NCI-H460 (cell line): Measurements from ENCODE around the gene ANO10. TPM values are rescaled to one million over a fixed set of nuclear protein-coding genes. Genes with fewer than 3 reads are reported as not detected.
"Not testable (repeated sequence)": the region's sequence is repeated elsewhere in the genome, so short reads cannot be mapped to it uniquely, and the experiment has no call there.

Experiments used
- DNase-seq: peaks from one replicate; pipeline ENCODE4 v3.0.0-alpha.2; 2016; ENCODE audit warnings: low read depth; ENCODE audit errors: extremely low read depth
- total RNA-seq: library from RNA; depleted of rRNA; stranded (reverse); fragments of >200 nt; shearing (Covaris generic); gene quantifications from 2 replicates; pipeline ENCODE4 v1.2.3, GENCODE V29; 2014

ANO10 gene
- total RNA-seq, 1 experiment from 2014 or later, result 11.1 TPM

DNA sequence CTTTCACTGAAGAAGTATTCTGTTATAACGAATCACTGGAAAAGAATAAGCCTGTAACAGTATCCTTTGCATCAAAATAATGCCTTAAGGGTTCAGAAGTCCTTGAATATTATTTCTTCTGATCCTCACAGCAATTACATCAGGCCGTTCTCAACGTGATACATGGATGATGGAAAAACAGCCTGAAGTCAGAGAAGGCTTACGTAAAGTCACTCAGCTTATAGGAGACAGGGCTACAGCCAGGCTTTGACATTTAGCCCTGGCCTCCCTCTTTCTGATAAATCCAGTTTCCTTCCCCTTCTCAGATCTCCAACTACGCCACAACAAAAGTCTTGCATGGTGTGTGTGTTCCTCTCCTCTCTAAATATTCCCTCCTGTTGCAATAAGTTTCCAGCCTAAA lies 131.9 kb downstream of the ANO10 start:
- no peak for DNase-seq

DNA sequence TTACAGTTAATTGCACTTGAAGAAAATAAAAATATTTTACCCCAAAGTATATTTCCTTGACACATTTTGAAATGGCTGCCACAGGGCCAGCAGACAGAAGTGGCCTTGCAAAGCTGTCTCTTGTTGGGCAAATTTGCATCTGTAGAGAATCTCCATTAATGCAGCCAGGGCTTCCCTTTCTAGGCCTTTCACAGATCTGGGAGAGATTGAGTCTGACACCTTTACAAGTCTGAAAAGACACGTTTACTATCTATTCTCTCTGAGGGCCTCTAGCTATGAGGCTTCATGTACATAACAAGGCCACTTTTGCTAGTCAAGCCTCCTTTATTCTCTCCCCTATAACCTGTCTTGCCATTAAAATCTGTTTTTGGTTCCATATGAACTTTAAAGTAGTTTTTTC lies 135.9 kb downstream of the ANO10 start:
- DNase-seq, result no peak

DNA sequence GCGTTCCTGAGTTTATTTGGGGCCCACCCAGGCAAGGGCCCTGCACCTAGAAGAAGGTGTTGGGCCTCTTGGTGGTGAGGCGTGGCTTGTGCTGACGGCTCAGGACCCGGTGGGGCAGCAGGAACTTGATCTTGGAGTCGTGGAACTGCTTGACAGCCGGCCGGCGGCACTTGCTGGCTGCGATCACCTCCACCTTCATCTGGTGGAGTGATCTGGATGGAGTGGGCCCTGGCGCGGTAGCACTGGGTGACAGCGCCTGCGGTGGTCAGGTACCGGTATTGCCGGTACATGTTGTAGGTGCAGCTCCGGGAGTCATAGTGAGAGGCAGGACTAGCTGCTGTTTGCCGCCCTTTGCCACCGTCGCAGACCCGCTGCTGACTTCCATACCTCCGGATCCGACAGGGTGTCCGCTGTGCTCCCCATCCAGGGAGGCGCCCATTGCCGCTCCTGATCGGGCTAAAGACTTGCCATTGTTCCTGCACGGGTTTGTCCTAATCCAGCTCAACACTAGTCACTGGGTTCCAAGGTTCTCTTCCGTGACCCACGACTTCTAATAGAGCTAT lies 136.8 kb downstream of the ANO10 start:
- DNase-seq, result no peak

DNA sequence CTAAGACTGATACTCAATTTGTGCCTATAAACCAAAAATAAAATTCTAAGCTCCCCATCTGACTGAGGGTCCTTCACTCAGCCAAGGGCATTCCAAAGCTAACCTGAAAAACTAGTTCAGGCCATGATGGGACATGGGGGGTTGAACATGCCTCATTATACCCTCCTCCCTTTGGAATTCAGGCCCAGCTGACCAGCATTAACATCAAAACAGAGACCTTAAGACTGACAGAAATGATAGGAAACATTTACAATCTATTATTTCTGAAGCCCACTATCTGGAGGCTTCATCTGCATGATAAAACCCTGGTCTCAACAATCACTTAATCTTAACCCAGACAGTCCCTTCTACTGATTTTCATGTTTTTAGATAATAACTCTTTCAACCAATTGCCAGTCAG lies 140.4 kb downstream of the ANO10 start:
- DNase-seq, result no peak

DNA sequence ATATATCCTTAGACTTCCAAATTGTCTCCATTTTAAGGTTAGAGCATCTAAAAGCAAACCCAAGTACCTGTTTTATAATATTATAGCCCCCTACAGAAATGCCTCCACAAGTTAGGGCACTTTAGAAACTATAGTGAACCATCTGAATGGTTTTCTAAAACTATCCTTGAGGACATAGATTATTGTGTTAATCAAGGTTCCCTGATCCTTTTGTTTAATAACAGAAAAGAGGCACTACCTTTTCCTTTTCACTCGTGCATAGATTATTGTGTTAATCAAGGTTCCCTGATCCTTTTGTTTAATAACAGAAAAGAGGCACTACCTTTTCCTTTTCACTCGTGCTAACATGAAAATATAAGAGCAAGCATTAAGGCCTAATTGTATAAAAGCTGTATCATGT lies 143.0 kb downstream of the ANO10 start:
- DNase-seq, result not testable (repeated sequence)

DNA sequence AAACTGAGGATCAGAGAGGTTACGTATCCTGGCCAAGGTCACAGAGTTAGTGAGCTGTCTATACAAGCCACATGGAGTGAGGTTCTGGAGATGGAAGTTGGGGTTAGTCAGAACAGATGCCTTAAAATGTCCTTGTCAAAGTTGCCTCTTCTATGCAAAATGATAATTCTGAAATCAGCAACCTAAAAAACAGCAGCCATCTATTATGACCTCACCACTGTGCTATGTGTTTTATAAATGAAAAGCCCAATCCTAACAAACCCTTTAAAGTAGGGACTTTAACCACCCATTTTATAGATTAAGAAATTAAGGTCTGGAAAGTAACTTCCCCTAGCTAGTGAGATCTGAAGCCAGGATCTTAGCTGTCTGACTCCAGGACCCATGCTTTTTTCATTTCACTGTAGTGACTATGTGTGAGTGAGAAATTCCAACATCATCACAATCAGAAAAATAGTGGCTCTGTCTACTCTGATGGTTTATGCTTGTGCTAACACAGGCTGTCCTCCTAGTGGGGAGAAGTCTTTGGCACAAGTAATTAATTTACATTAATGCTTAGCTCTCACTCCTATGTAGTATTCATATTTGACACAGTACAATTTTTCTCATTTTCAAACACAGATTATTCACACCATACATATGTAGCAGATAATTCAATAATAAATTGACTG lies 143.6 kb downstream of the ANO10 start:
- no peak for DNase-seq

- no peak for DNase-seq
Measured at GRCh38 chr3:43477600-43477999, 144.2 kb downstream of the ANO10 start.

- no peak for DNase-seq
Measured at GRCh38 chr3:43473737-43474136, 148.1 kb downstream of the ANO10 start.

DNA sequence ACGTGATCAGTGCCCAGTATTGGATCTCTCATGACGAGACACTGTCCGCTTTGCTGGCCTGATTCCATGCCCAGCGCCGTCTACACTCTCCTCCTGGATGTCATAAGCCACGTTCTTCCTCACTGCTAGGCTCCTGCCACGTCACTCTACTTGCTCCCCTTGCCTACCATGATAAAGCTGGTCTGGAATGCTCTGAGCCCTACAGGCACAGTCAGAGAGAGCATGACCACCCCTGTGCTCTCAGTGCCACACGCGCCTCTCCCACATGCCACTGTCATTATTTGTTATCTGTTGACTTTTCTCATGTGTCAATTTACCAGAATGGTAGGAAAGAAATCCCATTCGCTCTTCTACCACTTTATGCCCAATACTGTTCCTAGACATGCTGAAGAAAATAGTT lies 148.6 kb downstream of the ANO10 start:
- DNase-seq, result no peak

GRCh38 chr3:43468133-43468532 lies 153.7 kb downstream of the ANO10 start:
- DNase-seq, result no peak

GRCh38 chr3:43465109-43465508 lies 156.7 kb downstream of the ANO10 start:
- DNase-seq, result no peak

- not testable (repeated sequence) for DNase-seq
Measured at GRCh38 chr3:43462566-43462965, 159.2 kb downstream of the ANO10 start.

GRCh38 chr3:43461345-43461744 lies 160.5 kb downstream of the ANO10 start:
- DNase-seq, result no peak

DNA sequence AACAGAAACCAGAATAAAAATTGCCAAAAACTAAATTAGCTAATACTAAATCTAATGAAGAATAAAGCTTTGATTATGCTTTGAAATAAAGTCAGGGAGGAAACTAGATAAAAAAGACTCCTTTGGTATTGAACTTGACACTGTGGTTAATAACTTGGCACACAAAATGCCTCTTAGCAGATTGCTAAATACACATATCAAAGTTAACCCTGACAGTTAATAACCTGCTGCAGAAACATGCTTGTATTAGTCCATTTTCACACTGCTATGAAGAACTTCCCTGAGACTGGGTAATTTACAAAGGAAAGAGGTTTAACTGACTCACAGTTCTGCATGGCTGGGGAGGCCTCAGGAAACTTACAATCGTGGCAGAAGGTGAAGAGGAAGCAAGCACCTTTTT lies 164.8 kb downstream of the ANO10 start:
- DNase-seq, result not testable (repeated sequence)

GRCh38 chr3:43455233-43455632 lies 166.6 kb downstream of the ANO10 start:
- DNase-seq, result no peak

GRCh38 chr3:43453981-43454380 lies 167.8 kb downstream of the ANO10 start:
- DNase-seq, result no peak

DNA sequence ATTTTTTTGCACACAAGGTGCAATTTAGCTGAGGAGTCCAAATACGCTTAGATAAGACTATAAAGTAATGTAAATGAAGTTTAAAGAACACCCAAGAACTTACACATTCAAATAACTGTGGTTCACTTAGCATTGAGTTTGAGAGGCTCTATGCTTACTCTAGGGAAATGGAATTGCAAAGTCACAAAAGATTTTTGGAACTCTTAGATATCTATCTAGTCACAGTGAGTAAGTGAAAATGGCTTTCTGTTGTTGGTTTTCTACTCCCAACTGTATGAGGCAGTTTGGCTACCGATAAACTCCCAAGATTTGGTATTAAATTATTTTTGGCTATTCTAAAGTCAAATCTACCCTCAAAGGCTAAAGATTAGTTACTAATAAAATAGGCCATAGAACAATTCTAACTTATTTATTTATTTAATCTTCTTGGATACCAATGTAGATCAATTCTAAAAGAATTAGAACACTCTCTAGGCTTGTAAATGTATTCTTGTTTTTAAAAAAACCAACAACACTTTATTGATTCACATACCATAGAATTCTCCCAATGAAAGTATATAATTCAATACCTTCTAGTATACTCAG lies 170.0 kb downstream of the ANO10 start:
- no peak for DNase-seq

GRCh38 chr3:43448098-43448497 lies 173.7 kb downstream of the ANO10 start:
- DNase-seq, result no peak

- no peak for DNase-seq
Measured at GRCh38 chr3:43445820-43446219, 176.0 kb downstream of the ANO10 start.

- no peak for DNase-seq
Measured at GRCh38 chr3:43442872-43443395, 178.9 kb downstream of the ANO10 start.

GRCh38 chr3:43436507-43437140 lies 185.2 kb downstream of the ANO10 start:
- no peak for DNase-seq

GRCh38 chr3:43435706-43436105 lies 186.1 kb downstream of the ANO10 start:
- no peak for DNase-seq
